HG02798 (cell line): ENCODE results near the gene ANKRD42.
"Not testable (repeated sequence)": the region's sequence is repeated elsewhere in the genome, so short reads cannot be mapped to it uniquely, and the experiment has no call there.

Experiments
- ATAC-seq: cut with Tn5 transposase; IDR thresholded peaks from one replicate; pipeline ENCODE4 v1.9.1; 2021; ENCODE audit warnings: mild to moderate bottlenecking; ENCODE audit not compliant: unreplicated experiment, poor library complexity

Gene ANKRD42

DNA sequence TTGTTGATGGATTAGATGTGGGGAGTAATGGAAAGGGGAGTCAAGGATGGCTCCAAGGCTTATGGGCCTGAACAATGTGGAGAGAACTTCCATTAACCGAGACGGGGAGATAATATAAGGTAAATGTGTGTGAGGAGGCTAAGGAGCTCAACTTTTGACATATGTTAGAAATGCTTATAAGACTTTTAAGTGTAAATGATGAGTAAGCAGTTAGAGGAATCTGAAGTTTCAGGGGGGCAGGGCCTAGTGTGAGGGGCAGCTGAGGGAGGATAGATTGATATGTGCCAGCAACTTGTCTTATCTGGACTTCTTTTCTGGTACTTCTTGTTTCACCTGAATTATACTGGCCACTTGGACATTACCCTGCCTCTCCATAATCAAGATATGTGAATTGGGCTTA is 29.9 kb downstream of the ANKRD42 start:
- ATAC-seq = no peak

DNA sequence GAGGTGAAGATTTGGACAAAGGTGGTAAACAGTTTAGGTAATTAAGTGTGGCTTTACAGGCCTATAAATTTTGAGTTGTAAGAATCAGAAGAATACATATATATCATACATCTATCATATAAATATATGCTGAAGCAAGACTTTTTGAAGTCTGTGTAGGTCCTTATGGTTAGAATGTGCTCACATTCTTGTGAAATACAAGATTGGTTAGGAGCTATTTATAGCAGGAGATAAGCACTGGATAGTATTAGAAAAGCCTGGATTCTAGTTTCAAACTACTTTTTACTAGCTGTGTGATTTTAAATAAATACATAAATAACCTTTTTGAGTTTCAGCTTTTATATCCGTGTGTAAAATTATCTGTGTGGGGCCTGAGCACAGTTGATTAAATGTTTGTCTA is 42.3 kb downstream of the ANKRD42 start:
- no peak for ATAC-seq

DNA sequence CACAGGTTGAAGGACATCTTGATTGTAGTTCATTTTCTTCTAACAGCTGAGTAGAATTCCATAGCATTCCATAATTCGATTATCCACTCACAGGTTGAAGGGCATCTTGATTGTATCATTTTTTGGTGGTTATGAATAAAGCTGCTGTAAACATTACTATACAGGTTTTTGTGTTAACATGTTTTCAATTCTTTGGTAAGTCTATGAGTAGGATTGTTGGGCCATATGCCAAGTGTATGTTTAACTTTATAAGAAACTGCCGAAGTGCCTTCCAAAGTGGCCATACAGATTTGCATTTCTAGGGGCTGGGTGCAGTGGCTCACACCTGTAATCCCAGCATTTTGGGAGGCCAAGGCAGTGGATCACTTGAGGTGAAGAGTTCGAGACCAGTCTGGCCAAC is 44.6 kb downstream of the ANKRD42 start:
- ATAC-seq = no peak

DNA sequence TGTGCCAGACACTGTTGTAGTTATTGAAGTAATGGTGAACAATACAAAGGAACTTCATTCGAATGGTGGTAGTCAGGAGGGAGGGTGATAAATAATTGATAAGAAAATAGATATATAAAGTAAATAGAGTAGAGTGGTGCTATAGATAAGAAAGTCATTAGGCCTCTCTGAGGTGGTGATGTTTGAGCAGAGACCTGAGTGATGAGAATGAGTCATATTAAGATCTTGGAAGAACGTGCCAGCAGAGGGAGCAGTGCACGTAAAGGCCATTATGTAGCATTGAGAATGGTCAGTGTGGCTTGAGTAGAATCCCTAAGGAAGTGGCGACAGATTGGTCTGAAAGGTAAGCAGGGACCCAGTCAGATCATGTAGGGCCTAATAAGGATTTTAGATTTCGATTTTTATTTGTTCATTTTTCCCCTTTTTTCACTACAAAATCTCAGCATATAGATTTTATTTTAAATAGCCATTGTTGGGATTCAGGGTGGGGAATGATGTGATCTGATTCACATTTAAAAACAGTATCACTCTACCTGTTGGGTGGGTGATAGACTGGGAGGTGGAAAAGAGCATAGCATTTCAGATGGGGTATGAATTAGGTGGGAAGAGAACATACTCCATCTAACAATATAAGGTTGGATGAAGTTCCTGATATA is 47.9 kb downstream of the ANKRD42 start:
- ATAC-seq = peak; percentile 82

DNA sequence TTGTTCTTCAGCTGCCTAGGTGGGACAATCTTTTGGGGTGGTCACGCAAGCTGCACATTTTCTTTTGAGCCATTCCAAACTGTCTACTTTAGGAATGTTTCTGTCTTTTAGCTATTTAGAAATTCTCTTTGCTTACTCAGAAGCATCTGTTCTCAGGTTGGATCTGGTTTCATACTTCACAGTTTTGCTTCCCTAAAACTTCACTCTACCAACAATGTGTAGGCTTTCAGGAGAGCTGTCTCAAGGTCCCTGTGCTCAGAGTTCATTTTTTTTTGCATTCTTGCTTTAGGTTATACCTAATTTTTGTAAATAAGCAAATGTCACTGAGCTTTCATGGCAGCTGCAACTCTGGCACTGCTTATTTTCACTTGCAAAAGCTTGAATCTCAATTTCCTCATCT is 55.9 kb downstream of the ANKRD42 start:
- ATAC-seq = no peak

DNA sequence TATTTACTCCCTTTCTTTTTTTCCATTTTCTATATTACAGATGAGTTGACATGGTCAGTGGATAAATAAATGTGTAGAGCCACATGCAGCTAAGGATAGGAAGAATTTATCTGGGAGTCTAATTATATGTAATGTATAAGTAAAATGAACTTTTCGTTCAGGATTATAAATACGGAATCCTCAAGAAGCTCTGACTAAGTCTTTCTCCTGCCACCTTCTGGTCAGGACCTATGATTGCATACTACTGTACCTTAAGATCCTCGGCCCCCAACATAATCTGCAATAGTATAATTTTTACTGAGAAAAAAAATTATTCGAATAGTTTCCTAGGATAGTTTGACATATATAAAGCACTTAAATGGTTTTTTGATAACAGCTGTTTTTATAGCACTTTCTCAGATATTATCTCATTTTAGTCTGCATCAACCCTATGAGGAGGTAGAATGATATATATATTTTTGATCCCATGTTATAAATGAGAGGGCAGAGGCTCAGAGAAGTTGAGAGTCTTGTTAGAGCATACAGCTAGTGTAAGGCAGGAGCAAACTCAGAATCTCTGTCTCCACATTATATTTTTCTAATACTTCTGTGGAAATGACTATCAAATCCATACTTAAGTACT is 56.6 kb downstream of the ANKRD42 start:
- ATAC-seq = peak; percentile 79

DNA sequence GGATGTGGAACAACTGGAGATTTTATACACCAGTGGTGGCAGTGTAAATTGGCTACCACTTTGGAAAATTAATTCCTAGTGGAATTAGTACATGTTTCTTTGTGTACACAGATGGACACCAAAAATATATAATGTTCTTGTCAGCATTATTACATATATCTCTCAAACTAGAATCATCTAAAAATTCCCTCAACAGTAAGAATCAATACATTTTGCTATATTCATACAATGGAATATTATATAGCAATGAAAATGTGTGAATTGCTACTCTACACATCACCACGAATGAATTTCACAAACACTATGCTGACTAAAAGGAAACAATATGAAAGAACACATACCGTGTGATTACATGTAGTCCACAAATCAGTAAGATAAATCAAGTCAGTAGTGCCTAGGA is 58.8 kb downstream of the ANKRD42 start:
- ATAC-seq = no peak

DNA sequence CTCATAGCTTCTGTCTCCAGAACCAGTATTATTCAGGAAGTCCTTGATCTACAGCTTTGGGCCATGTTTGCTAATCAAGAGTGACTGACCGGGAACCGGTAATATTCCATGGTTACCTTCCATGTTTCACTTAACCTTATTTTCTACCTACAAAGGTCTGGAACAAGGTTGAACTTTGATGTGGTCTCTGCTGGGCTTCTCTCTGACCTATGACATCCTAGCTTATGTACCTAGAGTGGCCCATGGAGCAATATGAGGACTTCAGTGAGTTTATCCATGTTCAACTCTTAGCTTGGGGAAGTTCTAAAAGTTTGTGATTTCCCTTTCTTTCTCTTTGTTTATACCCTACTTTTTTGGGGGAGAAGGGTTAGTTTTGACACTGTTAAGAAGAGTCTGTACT is 59.4 kb downstream of the ANKRD42 start:
- ATAC-seq = no peak

DNA sequence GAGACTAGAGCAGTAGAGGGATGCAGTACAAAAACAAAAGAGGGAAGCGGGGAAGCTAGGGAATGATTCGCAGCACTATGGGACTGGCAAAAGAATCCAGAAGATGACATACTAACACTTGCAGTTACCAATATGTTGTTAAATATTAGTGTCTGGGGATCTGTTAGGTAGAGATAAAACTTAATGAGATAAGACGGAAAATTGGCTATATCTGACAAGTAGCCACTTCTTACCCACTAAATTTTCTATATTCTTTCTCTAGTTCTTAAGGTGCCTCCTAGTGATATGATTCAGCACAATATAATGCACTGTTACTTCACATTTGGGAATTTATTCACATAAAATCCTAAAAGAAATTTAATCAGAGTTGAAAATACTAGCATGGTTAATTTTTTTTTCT is 61.9 kb downstream of the ANKRD42 start:
- no peak for ATAC-seq

DNA sequence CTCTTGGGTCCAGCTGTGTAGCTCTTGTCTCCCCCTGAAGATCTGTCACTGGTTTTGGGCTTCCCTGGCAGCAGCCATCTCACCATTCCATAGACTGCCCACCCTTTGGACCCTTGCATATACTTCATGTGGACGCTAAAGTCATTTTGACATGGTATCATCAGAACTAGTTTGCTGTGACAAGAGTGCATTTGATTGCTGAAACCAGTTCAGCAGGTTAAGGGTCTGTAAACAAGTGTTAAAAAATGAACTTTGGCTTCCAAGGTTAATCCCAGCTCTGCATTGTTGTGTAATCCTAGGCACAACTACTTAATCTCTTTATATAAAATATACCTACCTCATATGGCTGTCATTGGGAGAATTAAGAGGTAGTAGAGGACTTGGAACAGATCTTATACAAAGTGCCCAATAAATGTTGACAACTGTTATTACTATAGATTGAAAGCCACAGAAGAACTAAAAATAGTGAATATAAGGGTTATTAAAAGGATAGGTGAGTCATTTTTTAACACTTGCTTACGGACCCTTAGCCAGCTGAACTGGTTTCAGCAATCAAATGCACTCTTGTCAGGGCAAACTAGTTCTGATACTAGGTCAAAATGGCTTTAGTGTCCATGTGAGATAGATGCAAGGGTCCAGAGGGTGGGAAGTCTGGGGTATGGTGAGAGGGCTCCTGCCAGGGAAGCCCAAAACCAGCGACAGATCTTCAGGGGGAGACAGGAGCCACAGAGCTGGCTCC is 63.3 kb downstream of the ANKRD42 start:
- no peak for ATAC-seq

DNA sequence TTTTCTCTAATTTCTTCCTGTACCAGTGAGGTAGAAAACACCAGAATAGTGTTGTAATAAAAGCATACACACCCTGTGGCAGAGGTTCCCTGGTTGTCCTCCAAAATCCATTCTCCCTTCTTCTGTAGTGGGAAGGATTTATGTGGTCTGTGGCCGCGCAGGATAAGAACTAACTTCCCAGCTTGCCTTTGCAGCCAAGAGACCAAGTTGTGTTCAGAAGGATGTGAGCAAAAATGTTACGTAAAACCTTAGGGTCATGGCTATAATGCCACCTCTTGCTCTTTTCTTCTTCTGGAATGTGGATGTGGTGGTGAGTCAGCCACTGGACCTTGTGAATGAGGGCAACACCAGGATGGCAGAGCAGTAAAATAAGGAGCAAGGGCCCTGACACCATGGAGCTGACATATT is 64.3 kb downstream of the ANKRD42 start:
- ATAC-seq = no peak

DNA sequence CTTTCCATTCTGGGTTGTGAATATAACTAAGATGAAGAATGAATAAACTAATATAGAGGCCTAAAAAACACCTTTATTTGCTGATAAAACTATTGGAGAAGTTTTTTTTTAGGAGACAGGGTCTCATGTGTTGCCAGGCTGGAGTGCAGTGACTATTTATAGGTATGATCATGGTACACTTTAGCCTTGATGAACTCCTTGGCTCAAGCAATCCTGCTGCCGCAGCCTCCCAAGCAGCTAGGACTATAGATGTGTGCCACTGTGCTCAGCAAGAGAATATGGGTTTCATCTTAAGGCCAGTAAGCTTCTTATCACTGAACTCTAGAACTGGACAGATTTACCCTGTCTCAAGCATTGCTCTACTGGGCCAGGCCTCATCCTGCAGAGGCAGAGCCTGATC is 66.0 kb downstream of the ANKRD42 start:
- ATAC-seq = no peak

DNA sequence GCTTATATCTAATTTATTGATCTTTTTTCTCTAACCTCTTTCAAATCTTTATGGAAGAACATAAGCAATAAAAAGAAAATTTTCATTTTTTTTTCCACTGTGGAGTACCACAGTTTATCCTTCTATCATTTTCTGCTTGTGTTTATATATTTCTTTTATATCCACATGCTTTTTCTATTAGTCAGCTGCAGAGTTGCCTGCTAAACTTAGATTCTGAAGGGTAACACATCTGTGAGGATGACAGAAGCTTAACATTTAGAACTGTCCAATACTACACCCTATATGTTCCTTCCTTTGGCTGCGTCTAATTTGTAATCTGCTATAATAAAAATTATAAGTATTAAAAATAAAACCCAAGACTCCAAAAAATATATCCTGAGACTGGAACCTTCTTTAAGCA is 71.8 kb downstream of the ANKRD42 start:
- ATAC-seq = no peak

DNA sequence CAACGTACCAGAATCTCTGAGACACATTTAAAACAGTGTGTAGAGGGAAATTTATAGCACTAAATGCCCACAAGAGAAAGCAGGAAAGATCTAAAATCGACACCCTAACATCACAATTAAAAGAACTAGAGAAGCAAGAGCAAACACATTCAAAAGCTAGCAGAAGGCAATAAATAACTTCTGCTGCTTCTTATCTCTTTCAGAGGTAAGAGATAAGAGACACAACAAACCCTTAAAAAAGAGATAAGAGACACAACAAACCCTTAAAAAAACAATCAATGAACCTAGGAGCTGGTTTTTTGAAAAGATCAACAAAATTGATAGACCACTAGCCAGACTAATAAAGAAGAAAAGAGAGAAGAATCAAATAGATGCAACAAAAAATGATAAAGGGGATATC is 75.6 kb downstream of the ANKRD42 start:
- ATAC-seq = not testable (repeated sequence)

DNA sequence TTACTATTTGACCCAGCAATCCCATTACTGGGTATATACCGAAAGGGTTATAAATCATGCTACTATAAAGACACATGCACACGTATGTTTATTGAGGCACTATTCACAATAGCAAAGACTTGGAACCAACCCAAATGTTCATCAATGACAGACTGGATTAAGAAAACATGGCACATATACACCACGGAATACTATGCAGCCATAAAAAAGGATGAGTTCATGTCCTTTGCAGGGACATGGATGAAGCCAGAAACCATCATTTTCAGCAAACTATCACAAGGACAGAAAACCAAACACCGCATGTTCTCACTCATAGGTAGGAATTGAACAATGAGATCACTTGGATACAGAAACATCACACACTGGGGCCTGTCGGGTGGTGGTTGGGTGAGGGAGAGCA is 78.2 kb downstream of the ANKRD42 start:
- not testable (repeated sequence) for ATAC-seq

DNA sequence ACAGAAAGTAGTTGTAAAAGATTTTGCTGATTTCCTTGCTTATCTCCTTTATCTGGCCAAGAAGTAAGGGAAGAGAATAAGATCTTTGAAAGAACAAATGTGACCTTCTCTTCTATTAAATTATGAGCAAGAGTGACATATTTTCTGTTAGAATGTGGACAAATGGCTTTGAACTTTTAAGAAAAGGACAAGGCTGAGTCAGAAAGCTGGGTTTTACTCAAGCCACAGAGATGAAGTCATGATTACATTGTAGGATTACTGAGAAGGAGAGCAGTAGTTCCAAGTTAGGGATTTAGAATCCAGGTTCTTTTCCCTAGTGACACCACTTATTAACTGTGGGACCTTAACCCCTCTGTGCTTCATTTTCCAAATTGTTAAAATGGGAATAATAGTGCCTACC is 79.1 kb downstream of the ANKRD42 start:
- no peak for ATAC-seq

DNA sequence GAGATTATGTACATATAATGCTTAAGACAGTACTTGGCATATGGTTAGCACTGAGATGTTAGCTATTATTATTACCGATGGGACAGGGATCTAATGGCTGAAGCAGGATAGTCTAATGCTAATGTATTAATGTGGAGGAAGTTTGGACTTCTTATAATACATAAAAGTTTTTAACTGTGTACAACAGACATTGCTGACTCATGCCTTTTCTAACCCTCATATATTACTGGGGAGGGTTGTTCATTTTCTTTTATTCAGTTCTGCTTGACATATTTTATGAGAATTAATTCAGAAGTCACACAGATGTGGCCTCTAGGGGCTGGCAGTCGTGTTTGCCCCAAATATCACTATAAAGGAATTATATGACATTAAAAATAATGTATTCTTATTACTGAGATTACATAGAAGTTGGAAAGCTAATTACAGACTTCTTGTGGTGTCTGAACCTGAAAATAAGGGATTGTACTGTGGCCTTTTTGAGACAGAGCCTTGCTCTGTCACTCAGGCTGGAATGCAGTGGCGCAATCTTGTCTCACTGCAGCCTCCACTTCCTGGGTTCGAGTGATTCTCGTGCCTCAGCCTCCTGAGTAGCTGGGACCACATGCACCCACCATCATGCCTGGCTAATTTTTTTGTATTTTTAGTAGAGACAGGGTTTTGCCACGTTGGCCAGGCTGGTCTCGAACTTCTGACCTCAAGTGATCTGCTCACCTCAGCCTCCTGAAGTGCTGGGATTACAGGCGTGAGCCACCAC is 82.6 kb downstream of the ANKRD42 start:
- no peak for ATAC-seq

DNA sequence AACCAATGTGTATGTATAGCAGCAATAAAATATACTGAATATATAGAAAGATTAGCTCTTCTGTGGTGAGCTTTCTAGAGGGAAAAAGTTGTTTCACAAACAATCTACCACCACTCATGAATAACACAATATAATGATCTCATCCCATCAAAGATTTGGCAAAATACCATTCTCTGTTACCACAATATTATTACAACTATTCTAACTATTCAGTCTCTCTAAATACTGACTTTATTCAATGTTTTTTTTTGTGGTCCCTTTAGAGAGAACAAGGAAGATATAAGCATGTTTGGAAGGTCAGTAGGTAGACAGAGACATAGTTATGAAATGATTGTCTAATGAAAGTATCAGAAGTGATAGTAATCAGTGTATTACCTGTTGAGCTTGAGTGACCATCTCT is 84.8 kb downstream of the ANKRD42 start:
- ATAC-seq = no peak

DNA sequence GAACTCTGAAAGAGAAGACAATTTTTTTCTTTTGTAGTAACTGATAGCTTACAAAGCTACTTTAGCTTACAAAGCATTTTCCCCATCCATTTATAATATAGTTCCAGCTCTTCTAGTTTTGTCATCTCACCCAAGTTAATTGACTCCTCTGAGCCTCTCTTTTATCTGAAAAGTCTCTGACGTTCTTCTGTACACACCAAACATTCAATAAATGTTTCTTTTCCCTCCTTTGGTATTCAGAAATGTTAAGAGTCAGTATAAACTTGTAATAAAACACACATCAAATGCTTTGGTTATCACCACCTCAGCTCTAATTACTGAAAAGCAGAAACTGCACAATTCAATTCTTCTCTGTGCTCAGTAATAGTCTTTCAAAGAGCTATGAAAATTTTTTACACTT is 86.7 kb downstream of the ANKRD42 start:
- ATAC-seq = no peak

DNA sequence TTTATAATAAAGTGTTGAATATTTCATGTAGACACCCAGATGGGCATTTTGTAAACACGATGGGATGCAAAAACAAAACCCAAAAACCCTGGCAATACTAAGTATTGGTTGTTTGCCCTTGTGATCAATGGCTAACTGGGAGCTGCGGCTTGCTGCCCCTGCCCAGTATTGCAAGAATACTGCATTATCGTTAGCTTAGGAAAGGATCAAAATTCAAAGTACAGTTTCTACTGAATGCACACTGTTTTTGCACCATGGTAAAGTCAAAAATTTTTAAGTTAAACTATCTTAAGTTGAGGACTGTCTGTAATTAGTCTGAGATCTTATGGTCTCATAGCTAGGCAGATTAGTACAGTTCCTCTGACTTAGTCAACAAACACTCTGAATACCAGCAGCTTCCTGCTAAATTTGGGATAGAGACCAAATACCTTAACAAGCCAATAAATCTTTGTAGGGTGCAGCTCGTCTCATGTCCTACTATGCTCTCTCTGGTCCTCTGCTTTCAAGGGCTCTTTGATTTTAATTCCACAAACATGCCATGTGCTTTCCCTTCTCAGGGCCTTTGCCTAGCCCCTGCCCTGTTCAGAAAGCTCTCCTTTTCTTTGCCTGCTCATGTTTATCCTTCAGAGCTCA is 88.7 kb downstream of the ANKRD42 start:
- no peak for ATAC-seq
